ENCODE measurements around the gene PLPP1.

- no peak for TF ChIP-seq FOSL2 (IDR thresholded peaks at IDR 0.05; ENCODE audit: borderline replicate concordance, low read depth)
- TF ChIP-seq CTCF (IDR thresholded peaks at IDR 0.05), result no peak
- TF ChIP-seq ZBTB33 (IDR thresholded peaks at IDR 0.05; ENCODE audit: borderline replicate concordance, low read depth), result no peak
- TF ChIP-seq POLR2AphosphoS5 (IDR thresholded peaks at IDR 0.05; ENCODE audit: low read depth, low read length), result no peak
- no peak for TF ChIP-seq YY1 (IDR thresholded peaks at IDR 0.05; ENCODE audit: low read depth)
- TF ChIP-seq FOXM1 (IDR thresholded peaks at IDR 0.05; ENCODE audit: low read depth), result no peak
- TF ChIP-seq EP300 (IDR thresholded peaks at IDR 0.05; ENCODE audit: borderline replicate concordance in 1 of 2, low read depth in 1 of 2, low read length in 1 of 2), result no peak
- TF ChIP-seq IRF3 (IDR thresholded peaks at IDR 0.05; ENCODE audit: low read depth, low read length), result no peak
- TF ChIP-seq SIN3A (IDR thresholded peaks at IDR 0.05; ENCODE audit: borderline replicate concordance, low read depth, low read length), result no peak
These were observed 80.5 kb downstream of the PLPP1 start for GRCh38 chr5:55454282-55454681.

Measured in SK-N-SH (cell line).